GM12874 (cell line): Measurements from ENCODE around the gene PCDH1.

Experiments
- TF ChIP-seq, protein P1 (sequence below): IDR thresholded peaks from 2 replicates; pipeline ENCODE4 v1.5.1; 2011; ENCODE audit warnings: low read depth, mild to moderate bottlenecking, control low read depth, low read length, moderate library complexity; ENCODE audit not compliant: insufficient read depth

The PCDH1 gene

DNA sequence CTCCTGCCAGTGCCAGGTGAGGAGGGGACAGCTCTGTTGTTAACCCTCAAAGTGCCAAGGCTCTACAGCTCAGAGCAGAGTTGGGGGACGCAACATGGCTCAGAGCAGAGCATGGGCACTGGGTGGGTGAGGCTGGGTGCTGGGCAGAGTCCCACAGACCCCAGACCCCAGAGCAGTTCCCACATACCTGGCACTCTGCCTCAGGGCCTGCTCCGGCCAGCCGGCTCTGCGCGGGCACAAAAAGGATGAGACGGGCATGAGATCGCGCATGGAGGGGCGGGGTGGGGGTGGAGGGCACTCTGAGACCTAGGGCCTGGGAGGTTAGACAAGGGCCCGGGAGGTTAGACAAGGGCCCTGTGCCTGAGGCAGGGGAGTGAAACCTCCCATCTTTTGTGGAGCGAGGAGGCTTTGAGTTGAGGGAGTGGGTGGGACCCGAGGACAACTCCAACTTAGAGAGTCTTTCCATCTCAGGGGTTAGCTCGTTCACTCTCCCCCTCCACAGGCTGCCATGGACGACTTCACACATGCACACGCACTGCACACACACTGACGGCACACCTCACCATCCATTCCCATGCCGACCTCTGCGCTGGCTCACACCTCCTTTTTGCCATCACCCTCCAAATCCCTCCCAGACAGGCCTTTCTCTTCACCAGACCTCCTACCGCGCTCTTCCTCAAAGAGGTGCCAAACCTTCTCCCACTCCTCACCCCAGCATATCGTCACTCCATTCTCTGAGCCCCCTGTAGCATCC is 22.0 kb downstream of the PCDH1 start:
- TF ChIP-seq, protein P1, sequence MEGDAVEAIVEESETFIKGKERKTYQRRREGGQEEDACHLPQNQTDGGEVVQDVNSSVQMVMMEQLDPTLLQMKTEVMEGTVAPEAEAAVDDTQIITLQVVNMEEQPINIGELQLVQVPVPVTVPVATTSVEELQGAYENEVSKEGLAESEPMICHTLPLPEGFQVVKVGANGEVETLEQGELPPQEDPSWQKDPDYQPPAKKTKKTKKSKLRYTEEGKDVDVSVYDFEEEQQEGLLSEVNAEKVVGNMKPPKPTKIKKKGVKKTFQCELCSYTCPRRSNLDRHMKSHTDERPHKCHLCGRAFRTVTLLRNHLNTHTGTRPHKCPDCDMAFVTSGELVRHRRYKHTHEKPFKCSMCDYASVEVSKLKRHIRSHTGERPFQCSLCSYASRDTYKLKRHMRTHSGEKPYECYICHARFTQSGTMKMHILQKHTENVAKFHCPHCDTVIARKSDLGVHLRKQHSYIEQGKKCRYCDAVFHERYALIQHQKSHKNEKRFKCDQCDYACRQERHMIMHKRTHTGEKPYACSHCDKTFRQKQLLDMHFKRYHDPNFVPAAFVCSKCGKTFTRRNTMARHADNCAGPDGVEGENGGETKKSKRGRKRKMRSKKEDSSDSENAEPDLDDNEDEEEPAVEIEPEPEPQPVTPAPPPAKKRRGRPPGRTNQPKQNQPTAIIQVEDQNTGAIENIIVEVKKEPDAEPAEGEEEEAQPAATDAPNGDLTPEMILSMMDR = no peak

DNA sequence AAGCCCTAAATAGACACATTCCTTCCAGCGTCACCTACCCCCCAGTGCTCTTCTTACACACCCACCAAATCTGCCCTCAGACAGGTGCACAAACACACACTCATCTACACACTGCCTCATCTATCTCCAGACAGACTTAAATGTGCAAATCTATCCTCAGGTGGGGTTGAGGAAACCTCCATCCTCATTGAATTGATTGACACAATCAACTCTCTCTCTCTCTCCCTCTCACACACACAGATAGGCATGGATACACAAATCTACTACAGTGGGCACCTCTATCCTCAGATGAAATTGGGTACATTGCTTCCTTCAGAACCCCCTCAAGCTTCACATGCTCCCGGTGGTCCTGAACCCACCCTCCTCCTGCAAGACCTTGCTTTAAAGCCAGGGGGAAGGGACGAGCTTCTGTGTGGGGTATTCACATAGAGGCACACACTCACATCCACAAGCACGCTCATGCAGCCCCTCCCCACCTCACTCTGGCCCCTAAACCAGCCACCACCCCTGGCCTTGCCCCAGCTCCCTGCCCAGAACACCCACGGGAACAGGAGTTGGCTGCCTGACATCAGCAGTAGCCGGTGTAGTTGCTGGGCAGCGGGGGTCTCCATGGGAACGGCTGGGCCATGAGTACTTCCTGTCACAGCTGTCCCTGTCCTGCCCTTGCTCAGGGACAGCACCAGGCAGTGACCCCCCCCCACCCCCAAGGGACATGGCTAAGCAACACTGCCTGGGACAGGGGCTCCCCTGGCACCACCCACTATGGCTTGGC is 22.8 kb downstream of the PCDH1 start:
- TF ChIP-seq, protein P1 = no peak

DNA sequence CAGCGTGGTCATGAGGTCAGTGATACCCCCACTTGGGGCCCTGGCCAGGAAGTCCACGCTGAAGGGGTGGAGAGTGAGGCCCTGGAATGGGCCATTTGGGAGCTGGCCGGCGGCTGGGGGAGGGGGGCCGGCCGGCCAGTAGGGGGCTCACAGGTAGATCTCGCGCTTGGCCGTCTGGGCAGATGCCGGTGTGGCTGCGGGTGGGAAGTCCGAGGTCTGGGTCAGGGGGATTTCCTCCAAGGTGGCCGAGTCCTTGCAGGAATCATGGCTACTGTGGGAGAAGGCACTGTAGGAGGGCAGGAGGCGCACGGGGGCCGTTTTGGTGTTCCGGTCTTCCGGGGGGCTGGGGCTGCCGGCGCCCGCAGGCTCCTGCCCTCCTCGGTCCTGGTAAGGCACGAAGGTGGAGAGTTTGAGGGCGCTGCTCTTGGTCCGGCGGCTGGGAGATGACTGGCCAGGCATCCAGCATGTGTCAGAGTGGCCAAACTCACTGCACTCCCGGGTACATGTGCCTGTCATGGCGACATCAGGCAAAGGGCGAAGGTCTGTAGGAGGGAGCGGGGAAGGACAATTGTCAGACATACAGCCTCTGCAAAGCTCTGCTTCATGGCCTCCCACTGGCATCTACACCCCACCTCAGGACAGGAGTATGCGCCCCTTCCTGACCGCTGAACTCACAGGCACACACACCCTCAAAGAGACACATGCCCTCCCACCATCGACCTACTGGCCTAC is 24.1 kb downstream of the PCDH1 start:
- TF ChIP-seq, protein P1 = no peak

DNA sequence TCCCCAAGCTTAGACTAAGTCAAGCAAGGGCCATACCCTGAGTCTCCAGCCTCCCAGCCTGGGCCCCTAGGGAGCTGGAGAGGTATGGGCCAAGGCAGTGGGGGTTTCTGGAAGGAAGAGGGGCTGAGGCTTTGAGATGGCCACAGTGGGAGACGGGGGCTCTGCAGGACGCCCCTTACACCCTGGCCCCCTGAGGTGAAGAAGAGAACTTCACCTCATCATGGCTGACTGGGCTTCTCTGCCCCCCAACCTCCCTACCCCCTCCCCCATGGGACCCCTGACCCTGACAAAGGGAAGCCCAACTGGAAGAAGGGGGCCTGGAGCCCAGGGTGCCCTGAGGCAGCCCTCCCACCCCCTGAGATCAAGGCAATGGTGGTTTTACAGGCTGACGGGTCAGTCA is 25.8 kb downstream of the PCDH1 start:
- TF ChIP-seq, protein P1 = no peak

DNA sequence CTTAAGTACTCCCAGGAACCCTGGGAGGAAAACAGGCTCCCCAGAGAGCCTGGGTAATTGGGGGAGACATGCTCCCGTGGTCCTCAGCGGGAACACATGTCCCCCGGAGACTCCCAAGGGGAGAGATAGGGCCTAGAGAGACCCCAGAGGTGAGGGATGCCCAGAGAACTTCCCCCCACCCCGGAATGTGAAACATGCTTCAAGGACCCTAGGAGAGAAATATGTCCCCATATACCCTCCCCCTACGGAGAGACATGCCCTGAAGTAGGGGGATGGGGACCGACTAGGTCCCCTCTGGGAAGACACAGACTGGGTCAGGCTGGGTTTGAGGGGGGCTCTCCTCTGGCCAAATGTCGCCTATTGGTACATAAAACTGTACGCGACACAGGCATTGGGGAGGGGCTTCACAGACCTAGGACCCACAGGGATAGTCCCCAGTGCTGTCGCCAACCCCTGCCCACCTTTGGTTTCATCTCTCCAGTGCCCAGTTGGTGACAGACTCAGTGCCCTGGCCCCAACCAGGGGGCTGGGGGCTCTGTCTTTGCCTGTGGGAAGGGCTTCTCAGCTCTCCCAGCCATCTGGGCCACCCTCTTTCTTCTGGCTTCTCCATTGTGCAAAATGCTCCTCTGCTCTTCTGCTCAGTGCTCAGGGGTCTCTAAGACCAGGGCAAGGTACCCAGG is 26.9 kb downstream of the PCDH1 start:
- TF ChIP-seq, protein P1 = no peak

DNA sequence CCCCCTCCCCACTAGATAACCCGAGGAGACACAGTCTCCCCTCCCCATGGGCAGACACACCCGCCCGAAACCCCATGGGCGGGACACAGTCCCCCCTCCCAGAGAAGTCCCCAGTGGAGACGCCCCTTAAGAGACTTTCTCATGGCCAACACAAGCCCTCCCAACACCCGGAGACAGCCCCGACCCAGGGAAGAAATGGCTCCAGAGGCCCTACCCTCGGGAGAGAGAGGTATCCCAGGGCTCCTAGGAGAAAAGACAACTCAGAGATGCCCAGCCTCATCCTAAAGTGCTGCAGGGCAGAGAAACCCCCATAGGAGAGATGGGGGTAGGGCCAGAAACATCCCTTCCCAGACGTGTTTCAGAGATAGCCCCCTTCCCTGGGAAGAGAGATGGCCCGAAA is 27.4 kb downstream of the PCDH1 start:
- TF ChIP-seq, protein P1 = no peak

DNA sequence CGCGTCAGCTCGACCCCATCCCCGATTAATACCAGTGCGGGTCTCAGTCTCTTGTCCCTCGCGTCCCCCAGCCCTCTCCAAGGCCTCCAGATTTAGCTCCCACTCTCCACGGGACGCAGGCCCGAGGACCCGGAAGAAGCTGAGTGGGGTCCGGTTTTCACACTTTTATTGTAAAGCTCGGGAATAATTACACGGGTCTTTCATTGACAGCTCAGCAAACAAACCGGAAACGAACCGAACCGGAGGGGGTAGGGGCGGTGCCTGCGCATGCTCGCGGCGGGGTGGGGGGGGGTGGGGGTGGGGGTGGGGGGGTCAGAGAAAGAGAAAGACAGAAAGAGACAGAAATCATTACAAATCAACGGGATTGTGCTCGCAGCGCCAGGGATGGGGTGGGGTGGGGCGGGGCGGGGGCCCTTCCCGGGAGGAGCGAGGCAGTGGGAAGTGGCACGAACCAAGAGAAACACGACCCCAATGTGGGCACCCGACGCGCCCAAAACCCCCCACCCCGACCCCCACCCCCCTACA is 27.9 kb downstream of the PCDH1 start:
- TF ChIP-seq, protein P1 = no peak
